Natural killer cell (primary cell): ENCODE measurements around the gene KIAA0513. TPM values are rescaled to one million over a fixed set of nuclear protein-coding genes. Genes with fewer than 3 reads are reported as not detected.

Source experiments
- ATAC-seq, 3 donors: fragments of 150-1000 bp in 2 of 3; fragments of 200-7000 bp in 1 of 3; cut with Tn5 transposase; 1 replicate in 1 of 3; 2 replicates in 2 of 3; pipeline ENCODE4 v1.10.0; 2021; ENCODE audit warnings: mild to moderate bottlenecking in 2 of 3, moderate library complexity in 2 of 3
- DNase-seq, 2 donors: peaks; one replicate each; pipeline versions ENCODE4 v3.0.0 to v3.0.0-alpha.2; 2013 to 2021; ENCODE audit warnings: mixed read lengths in 1 of 2
- H3K27ac ChIP-seq: one replicate; pipeline ENCODE4 v1.5.1; 2013; ENCODE audit warnings: mild to moderate bottlenecking, low read length
- H3K27me3 ChIP-seq: one replicate; pipeline ENCODE4 v1.6.1; 2013; ENCODE audit warnings: low read length; ENCODE audit not compliant: control insufficient read depth, insufficient read depth
- H3K36me3 ChIP-seq: one replicate; pipeline ENCODE4 v1.6.1; 2013; ENCODE audit warnings: low read length; ENCODE audit not compliant: control insufficient read depth, insufficient read depth
- H3K4me1 ChIP-seq: one replicate; pipeline ENCODE4 v1.6.1; 2013; ENCODE audit warnings: low read length; ENCODE audit not compliant: control insufficient read depth, insufficient read depth
- H3K4me3 ChIP-seq: one replicate; pipeline ENCODE4 v1.5.1; 2013; ENCODE audit warnings: low read length
- H3K9me3 ChIP-seq: one replicate; pipeline ENCODE4 v1.6.1; 2013; ENCODE audit warnings: low read length; ENCODE audit not compliant: control insufficient read depth, insufficient read depth
- H3K27ac Mint-ChIP-seq, 2 donors: one replicate each; pipeline ENCODE4 v1.8.0; 2022; ENCODE audit warnings: mild to moderate bottlenecking in 2 of 2, mixed read lengths in 2 of 2, moderate library complexity in 1 of 2
- H3K27me3 Mint-ChIP-seq, 2 donors: one replicate each; pipeline ENCODE4 v1.8.0; 2022; ENCODE audit warnings: low read depth in 2 of 2, mixed read lengths in 2 of 2
- H3K36me3 Mint-ChIP-seq: one replicate; pipeline ENCODE4 v1.8.0; 2022; ENCODE audit warnings: mixed read lengths
- H3K4me1 Mint-ChIP-seq, 2 donors: one replicate each; pipeline ENCODE4 v1.8.0; 2022; ENCODE audit warnings: mixed read lengths in 2 of 2
- H3K4me3 Mint-ChIP-seq: one replicate; pipeline ENCODE4 v1.8.0; 2022; ENCODE audit warnings: mild to moderate bottlenecking, moderate library complexity, mixed read lengths
- H3K9me3 Mint-ChIP-seq, 2 donors: one replicate each; pipeline ENCODE4 v1.8.0; 2022; ENCODE audit warnings: mixed read lengths in 2 of 2
- WGBS: methylation state at CpG from one replicate; pipeline ENCODE4 v1.1.7; 2013; ENCODE audit warnings: missing lambda C conversion rate; ENCODE audit not compliant: insufficient coverage; 5-methylcytosine and 5-hydroxymethylcytosine counted together
- intact Hi-C: fragments of 100-400 bp; cut with micrococcal nuclease; formaldehyde crosslinking; loops from one replicate; pipeline ENCODE4 v1.14.2; 2022
- total RNA-seq, 4 donors: library from RNA; stranded (reverse); fragments of 120-200 nt in 1 of 4; gene quantifications; one replicate each; pipeline versions ENCODE4 v1.2.3 to v1.2.4, GENCODE V29; 2013 to 2022
- TF ChIP-seq, protein P1 (sequence below): fragments of 200-600 bp; IDR thresholded peaks from one replicate; pipeline ENCODE4 v1.8.0; 2022; ENCODE audit warnings: antibody characterized with exemption

The KIAA0513 gene
- total RNA-seq, 3 donors from 2014 or later (not counting 1 experiment from before 2014, with no cell fraction given), result 7.9 to 17.7 (median 12.1) TPM

DNA sequence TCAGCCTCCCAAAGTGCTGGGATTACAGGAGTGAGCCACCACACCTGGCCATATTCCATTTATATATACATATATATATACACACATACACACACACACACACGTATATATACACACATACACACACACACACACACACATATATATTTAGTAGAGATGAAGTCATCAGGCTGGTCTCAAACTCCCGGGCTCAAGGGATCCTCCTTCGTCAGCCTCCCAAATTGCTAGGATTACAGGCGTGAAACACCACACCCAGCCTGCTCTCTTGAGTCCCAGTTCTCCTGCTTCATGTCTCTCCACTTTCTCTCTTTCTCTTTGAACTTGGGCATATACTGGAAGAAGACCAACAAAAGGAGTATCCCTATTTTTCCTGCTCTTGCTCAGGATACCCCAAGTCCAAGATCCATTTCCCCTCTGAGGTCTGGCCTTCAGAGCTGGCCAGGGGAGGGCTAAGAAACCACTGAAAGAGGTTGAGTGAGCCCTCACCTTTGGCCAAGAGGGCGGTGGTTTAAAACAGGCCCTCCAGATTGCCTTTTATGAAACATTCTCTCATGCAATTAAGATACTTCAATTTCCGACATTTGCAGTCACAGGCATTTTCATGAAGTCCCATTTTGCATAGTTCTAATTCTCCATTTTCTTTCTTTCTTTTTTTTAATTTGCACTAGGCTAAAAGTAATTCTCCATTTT is 46.8 kb downstream of the KIAA0513 start:
- no peaks in the 10 kb centered on the region for H3K4me1 Mint-ChIP-seq
- DNase-seq (no peak), ATAC-seq (no peak)
- H3K9me3 Mint-ChIP-seq, result no peaks in the 10 kb centered on the region
- WGBS, result 94% methylated on average over 5 of the region's 6 CpGs
- no peaks in the 10 kb centered on the region for H3K27me3 Mint-ChIP-seq
- Histone ChIP-seq H3K27me3 (no peaks in the 10 kb centered on the region), H3K9me3 (no peaks in the 10 kb centered on the region), H3K36me3 (peaks cover 13% of the 10 kb centered on the region), H3K27ac (no peak overlapping the region), H3K4me3 (no peak overlapping the region), H3K4me1 (peaks cover 6% of the 10 kb centered on the region)
- TF ChIP-seq, protein P1, sequence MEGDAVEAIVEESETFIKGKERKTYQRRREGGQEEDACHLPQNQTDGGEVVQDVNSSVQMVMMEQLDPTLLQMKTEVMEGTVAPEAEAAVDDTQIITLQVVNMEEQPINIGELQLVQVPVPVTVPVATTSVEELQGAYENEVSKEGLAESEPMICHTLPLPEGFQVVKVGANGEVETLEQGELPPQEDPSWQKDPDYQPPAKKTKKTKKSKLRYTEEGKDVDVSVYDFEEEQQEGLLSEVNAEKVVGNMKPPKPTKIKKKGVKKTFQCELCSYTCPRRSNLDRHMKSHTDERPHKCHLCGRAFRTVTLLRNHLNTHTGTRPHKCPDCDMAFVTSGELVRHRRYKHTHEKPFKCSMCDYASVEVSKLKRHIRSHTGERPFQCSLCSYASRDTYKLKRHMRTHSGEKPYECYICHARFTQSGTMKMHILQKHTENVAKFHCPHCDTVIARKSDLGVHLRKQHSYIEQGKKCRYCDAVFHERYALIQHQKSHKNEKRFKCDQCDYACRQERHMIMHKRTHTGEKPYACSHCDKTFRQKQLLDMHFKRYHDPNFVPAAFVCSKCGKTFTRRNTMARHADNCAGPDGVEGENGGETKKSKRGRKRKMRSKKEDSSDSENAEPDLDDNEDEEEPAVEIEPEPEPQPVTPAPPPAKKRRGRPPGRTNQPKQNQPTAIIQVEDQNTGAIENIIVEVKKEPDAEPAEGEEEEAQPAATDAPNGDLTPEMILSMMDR, result no peak
- no peaks in the 10 kb centered on the region for H3K36me3 Mint-ChIP-seq
- intact Hi-C loops, result no loop called here
- no peak overlapping the region for H3K4me3 Mint-ChIP-seq
- no peak overlapping the region for H3K27ac Mint-ChIP-seq

DNA sequence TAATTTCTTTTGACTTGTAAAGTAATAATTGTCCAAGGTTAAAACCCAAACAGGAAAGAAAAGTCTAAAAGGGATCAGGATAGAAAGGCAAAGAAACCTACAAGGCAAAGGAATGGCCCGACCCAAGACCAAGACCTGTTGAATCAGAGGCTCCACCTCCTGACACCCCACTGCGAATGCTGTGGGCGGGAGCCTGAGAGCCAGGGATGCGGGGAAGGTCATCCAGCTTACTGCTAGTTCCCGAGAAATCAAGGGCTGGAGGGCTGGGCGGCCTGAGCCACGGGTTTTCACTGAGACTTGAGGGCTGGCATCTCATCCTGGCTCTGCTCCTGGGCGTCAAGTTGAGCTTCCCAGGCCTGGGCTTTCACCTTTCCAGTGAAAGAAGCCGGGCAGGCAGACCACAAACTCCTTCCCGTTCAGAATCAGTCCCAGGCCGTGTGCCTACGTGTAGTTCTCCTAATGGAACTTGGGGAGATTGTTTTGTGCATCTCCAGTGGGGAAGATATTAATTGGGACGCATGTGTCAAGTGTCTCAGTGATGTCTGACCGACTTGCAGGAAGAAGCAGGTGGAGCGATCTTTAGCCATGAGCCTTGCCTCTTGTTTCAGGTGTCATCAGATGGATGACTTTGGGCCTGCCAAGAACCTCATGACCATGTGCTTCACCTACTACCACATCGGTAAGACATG is 47.8 kb downstream of the KIAA0513 start:
- TF ChIP-seq, protein P1, result no peak
- no peak overlapping the region for H3K4me3 ChIP-seq
- 93% methylated on average over 16 of the region's 16 CpGs for WGBS
- H3K4me3 Mint-ChIP-seq, result no peak overlapping the region
- no peaks in the 10 kb centered on the region for H3K9me3 ChIP-seq
- no peak for ATAC-seq
- H3K9me3 Mint-ChIP-seq, result no peaks in the 10 kb centered on the region
- H3K27ac Mint-ChIP-seq, result no peak overlapping the region
- no peaks in the 10 kb centered on the region for H3K27me3 Mint-ChIP-seq
- peaks cover 6% of the 10 kb centered on the region for H3K4me1 ChIP-seq
- DNase-seq, result no peak
- H3K27me3 ChIP-seq, result no peaks in the 10 kb centered on the region
- H3K27ac ChIP-seq, result no peak overlapping the region
- peaks cover 13% of the 10 kb centered on the region for H3K36me3 ChIP-seq
- intact Hi-C loops, result no loop called here
- no peaks in the 10 kb centered on the region for H3K36me3 Mint-ChIP-seq
- H3K4me1 Mint-ChIP-seq, result no peaks in the 10 kb centered on the region

DNA sequence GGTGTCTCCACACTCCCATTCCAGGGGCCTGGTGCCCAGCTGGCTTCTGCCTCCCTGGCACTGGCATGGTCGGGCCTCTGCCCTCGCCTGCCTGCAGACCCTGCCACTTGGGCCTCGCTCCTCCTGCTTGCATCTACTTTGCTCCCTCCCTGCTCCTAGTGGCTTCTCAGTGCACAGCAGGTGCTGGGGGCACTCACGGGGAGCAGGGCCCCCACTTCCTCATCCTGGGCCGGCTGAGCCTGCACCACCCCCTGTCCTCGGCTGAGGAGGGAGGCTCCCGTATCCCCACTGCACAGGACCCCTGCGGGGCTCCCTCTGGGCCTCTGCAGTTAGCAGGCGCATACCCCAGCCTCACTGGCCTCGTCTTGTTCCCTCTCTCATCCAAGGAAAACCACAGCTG is 49.4 kb downstream of the KIAA0513 start:
- no peaks in the 10 kb centered on the region for H3K9me3 Mint-ChIP-seq
- no peaks in the 10 kb centered on the region for H3K27me3 Mint-ChIP-seq
- Histone ChIP-seq H3K4me3 (no peak overlapping the region), H3K9me3 (no peaks in the 10 kb centered on the region), H3K27me3 (no peaks in the 10 kb centered on the region), H3K36me3 (peaks cover 13% of the 10 kb centered on the region), H3K27ac (no peak overlapping the region), H3K4me1 (peaks cover 6% of the 10 kb centered on the region)
- H3K36me3 Mint-ChIP-seq, result no peaks in the 10 kb centered on the region
- no peaks in the 10 kb centered on the region for H3K4me1 Mint-ChIP-seq
- TF ChIP-seq, protein P1, result no peak
- WGBS, result 56% methylated on average over 10 of the region's 10 CpGs
- intact Hi-C loops, result no loop called here
- no peak overlapping the region for H3K27ac Mint-ChIP-seq
- DNase-seq (no peak), ATAC-seq (no peak)
- H3K4me3 Mint-ChIP-seq, result no peak overlapping the region
